ENCODE measurements around the gene MAPRE2.
A peak's percentile ranks its signal among the peaks of the same experiment; 100 is the strongest.
"Not testable (repeated sequence)": the region's sequence is repeated elsewhere in the genome, so short reads cannot be mapped to it uniquely, and the experiment has no call there.

The MAPRE2 gene

DNA sequence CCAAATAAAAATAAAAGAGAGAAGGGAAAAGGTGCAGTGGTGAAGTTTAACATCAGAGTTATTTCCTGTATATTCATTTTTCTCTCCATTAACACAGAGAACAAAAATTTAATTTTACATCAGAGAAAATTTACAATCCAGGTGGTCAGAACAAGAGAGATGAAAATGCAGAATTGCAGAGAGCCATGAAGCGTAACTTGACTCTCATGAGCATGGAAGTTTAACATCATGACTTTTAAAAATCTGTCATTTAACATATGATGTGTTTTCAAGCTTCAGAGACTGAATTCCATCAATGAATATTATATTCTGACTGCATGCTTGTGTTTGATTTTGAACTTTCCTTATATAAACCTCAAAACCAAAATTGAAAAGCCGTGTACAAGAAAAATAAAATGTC is 120.3 kb downstream of the MAPRE2 start:
- ATAC-seq (ENCODE audit: low read depth) (no peak), DNase-seq (ENCODE audit: low spot score in 2 of 2) (no peak)
- H3K36me3 Mint-ChIP-seq, result no peaks in the 10 kb centered on the region
- no peak overlapping the region for H3K27ac Mint-ChIP-seq
- H3K4me1 Mint-ChIP-seq, result peaks cover 18% of the 10 kb centered on the region
- no peak overlapping the region for H3K4me3 Mint-ChIP-seq
- no peaks in the 10 kb centered on the region for H3K9me3 Mint-ChIP-seq
- no peaks in the 10 kb centered on the region for H3K27me3 Mint-ChIP-seq

DNA sequence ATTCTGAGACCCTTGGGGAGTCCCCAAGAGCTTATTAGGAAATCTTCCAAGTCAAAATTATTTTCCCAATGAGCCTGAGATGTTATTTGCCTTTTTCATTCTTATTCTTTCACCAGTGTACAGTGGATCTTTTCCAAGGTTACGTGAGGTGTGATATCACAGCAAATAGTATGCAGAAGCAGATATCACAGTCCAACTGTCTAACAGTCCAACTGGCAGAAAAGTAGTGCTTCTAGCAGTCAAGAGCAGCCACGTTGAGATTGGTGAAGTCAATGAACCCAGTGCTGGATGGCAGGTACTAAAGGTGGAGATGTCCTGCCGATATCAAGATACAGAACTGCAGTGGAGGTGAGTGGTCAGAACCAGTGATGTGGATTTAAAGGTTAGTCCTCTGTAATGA is 120.7 kb downstream of the MAPRE2 start:
- H3K9me3 Mint-ChIP-seq, result no peaks in the 10 kb centered on the region
- no peaks in the 10 kb centered on the region for H3K27me3 Mint-ChIP-seq
- no peak overlapping the region for H3K4me3 Mint-ChIP-seq
- no peaks in the 10 kb centered on the region for H3K36me3 Mint-ChIP-seq
- H3K27ac Mint-ChIP-seq, result no peak overlapping the region
- DNase-seq (ENCODE audit: low spot score in 2 of 2), result no peak
- no peak for ATAC-seq (ENCODE audit: low read depth)
- H3K4me1 Mint-ChIP-seq, result peaks cover 16% of the 10 kb centered on the region

DNA sequence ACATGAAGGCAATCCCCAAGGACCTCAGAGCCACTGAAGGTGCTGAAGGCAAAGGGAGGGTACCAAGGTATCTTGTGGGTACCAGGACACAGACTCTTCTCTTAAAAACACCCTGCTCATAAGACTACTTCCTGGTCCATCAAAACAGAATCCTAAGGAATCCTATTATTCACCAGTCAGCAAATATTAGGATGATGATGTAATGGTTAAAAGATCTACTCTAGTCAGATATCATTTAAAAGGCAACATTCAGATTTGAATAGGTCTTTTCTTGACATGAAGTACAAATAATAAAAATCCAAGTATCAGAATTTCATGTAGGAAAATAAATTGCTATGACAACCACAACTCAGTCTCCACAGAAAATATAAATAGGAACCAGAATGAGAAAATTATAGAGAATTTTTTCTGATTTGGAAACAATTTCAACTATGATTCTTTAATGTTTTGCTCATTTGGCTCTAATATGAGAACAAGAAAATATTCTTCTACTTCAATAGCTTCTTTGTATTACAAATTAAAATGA is 121.9 kb downstream of the MAPRE2 start:
- Mint-ChIP-seq H3K27me3 (no peaks in the 10 kb centered on the region), H3K9me3 (no peaks in the 10 kb centered on the region), H3K36me3 (no peaks in the 10 kb centered on the region), H3K27ac (no peak overlapping the region), H3K4me3 (no peak overlapping the region), H3K4me1 (peaks cover 12% of the 10 kb centered on the region)
- no peak for DNase-seq (ENCODE audit: low spot score in 2 of 2)
- no peak for ATAC-seq (ENCODE audit: low read depth)

DNA sequence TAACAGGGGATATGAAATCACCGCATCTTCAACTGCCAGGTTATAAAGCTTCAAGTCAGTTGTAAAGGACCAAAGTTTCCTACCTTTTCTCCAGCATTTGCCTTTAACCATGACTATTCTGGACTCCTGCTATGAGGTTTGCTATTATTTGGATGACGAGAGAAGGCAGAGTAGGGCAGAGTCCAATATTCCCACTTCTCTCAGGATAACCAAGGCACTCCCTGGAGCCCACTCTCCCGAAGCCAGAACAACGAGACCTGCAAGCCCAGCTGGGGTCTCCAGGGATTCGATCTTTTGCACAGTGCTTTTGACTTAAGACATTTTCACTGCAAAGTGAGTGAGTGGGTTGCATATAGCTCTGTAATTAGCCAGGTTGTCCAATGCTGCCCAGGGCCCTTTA is 122.5 kb downstream of the MAPRE2 start:
- H3K4me3 Mint-ChIP-seq, result no peak overlapping the region
- H3K27ac Mint-ChIP-seq, result no peak overlapping the region
- H3K9me3 Mint-ChIP-seq, result no peaks in the 10 kb centered on the region
- H3K27me3 Mint-ChIP-seq, result no peaks in the 10 kb centered on the region
- ATAC-seq (ENCODE audit: low read depth) (no peak), DNase-seq (ENCODE audit: low spot score in 2 of 2) (no peak)
- no peaks in the 10 kb centered on the region for H3K36me3 Mint-ChIP-seq
- H3K4me1 Mint-ChIP-seq, result peaks cover 8% of the 10 kb centered on the region

DNA sequence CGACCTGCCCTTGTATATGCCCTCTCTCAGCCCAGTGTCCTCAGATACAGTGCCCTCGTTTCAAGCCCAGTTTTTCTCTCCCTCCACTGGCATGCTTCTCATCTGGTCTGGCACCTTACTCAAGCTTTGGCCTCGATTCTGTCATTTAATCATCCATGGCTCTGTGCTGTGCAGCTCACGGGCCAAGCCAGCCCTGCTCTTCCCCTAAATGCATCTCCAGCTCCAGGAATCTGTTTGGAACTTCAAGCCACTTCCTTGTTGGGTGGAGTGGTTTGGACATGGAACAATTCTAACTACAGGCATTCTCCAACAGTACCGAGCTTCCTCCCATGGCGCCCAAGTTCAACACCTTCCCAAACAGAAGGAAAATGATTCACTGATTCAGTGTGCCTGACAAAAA is 122.9 kb downstream of the MAPRE2 start:
- H3K9me3 Mint-ChIP-seq, result no peaks in the 10 kb centered on the region
- H3K4me3 Mint-ChIP-seq, result no peak overlapping the region
- no peaks in the 10 kb centered on the region for H3K27me3 Mint-ChIP-seq
- H3K27ac Mint-ChIP-seq, result no peak overlapping the region
- H3K36me3 Mint-ChIP-seq, result no peaks in the 10 kb centered on the region
- no peak for DNase-seq (ENCODE audit: low spot score in 2 of 2)
- H3K4me1 Mint-ChIP-seq, result peaks cover 4% of the 10 kb centered on the region
- ATAC-seq (ENCODE audit: low read depth), result no peak

DNA sequence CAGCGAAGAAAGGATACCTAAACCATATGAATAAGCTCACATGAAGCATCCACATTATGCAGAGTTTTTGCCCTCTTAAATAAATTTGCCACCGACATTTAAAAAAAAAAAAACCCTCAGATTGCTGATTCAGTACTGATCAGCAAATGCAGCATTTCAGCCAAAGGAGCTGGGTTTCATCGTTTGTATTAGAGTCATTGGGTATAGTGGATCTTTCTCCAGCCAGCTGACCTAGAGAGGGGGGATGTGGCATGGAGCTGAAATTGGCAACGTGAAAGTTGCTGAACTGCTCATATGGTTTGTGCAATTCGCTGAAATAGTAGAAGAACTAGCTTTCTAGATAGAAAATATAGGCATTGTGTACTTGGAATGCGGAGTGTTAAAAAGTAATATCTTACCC is 126.1 kb downstream of the MAPRE2 start:
- H3K36me3 Mint-ChIP-seq, result no peaks in the 10 kb centered on the region
- no peak overlapping the region for H3K27ac Mint-ChIP-seq
- H3K4me1 Mint-ChIP-seq, result peaks cover 5% of the 10 kb centered on the region
- no peaks in the 10 kb centered on the region for H3K9me3 Mint-ChIP-seq
- no peak overlapping the region for H3K4me3 Mint-ChIP-seq
- DNase-seq (ENCODE audit: low spot score in 2 of 2) (no peak), ATAC-seq (ENCODE audit: low read depth) (no peak)
- H3K27me3 Mint-ChIP-seq, result no peaks in the 10 kb centered on the region

DNA sequence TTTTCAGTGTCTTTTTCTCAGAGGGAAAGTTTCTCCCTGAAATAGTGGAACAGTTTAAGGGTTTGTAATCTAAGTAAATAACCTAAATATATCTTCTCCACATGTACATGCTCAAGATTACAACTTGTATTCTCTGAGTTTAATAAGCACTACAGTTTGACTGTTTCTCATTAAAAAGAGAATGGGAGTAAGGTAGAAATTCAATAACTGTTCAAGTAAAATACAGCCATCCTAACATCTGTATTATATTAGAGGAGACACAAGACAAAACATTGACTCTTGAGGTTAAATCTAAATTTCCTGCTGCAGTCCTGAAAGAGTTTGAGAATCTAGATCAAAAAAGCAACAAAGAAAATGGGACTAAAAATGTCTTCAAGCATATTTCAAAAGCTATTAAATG is 126.6 kb downstream of the MAPRE2 start:
- Mint-ChIP-seq H3K36me3 (no peaks in the 10 kb centered on the region), H3K4me3 (no peak overlapping the region), H3K9me3 (no peaks in the 10 kb centered on the region), H3K4me1 (peaks cover 7% of the 10 kb centered on the region), H3K27ac (no peak overlapping the region), H3K27me3 (no peaks in the 10 kb centered on the region)
- no peak for DNase-seq (ENCODE audit: low spot score in 2 of 2)
- no peak for ATAC-seq (ENCODE audit: low read depth)

DNA sequence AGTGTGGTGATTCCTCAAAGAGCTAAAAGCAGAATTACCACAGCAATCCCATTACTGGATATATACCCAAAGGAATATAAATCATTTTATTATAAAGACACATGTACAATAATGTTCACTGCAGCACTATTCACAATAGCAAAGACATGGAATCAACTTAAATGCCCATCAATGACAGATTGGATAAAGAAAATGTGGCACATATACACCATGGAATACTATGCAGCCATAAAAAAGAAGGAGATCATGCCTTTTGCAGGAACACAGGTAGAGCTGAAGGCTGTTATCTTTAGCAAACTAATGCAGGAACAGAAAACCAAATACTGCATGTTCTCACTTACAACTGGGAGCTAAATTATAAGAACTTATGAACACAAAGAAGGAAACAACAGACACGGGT is 129.1 kb downstream of the MAPRE2 start:
- not testable (repeated sequence) for DNase-seq (ENCODE audit: low spot score in 2 of 2); ATAC-seq (ENCODE audit: low read depth); H3K4me3 Mint-ChIP-seq; H3K27ac Mint-ChIP-seq; H3K9me3 Mint-ChIP-seq; H3K27me3 Mint-ChIP-seq; H3K36me3 Mint-ChIP-seq
- peaks cover 18% of the 10 kb centered on the region for H3K4me1 Mint-ChIP-seq

DNA sequence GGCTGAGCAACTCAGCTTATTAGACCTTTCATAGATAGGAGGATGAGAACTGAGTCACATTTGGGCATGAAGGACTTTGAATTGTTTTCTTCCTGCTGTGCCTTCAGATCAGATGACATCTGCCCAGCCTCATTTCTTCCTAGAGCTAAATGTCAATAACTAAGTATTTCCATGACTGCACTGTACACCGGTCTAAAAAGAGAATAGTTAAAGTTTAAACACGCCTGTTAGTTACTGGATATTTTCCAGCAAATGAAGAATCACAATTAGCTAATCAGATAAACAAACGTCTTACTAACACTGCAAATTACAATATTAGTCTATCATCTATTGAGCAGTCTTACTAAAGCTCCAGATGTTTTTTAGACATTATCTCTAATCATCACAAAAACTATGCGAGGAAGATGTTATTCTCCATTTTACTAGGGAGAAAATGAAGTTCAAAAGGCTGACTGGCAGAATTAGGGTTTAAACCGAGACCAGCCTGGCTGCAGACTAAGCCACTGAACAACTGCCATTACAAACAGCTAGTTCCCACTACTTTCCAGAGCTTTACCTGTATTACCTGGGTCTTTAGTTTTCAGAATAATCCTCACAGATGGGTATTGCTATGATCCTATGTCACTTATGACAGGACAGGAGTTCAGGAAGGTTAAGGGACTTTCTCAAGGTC is 130.2 kb downstream of the MAPRE2 start:
- DNase-seq (ENCODE audit: low spot score in 2 of 2) (no peak), ATAC-seq (ENCODE audit: low read depth) (no peak)
- H3K4me3 Mint-ChIP-seq, result no peak overlapping the region
- H3K27ac Mint-ChIP-seq, result no peak overlapping the region
- H3K9me3 Mint-ChIP-seq, result peaks cover 4% of the 10 kb centered on the region
- no peaks in the 10 kb centered on the region for H3K27me3 Mint-ChIP-seq
- H3K4me1 Mint-ChIP-seq, result peaks cover 18% of the 10 kb centered on the region
- H3K36me3 Mint-ChIP-seq, result peaks cover 1% of the 10 kb centered on the region

DNA sequence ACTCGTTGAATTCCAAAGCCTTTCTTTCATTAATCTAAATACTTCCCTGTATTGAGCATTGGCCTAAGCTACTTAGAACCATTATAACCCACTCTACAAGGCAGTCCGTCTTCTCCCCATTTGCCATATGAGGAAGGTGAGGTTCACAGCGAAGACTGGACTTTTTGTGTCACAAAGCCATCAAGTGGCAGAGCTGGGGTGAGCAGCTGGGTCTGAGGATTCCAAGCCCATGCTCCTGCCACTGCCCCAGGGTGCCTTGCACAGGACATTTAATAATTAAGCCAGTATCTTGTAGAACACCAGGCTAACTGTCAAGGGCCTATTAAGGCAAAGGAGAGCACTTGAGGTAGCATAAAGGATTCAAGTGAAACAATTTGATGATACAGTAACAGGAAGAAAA is 130.8 kb downstream of the MAPRE2 start:
- Mint-ChIP-seq H3K9me3 (peaks cover 4% of the 10 kb centered on the region), H3K4me3 (no peak overlapping the region), H3K27ac (no peak overlapping the region), H3K27me3 (no peaks in the 10 kb centered on the region), H3K36me3 (peaks cover 1% of the 10 kb centered on the region), H3K4me1 (peaks cover 18% of the 10 kb centered on the region)
- ATAC-seq (ENCODE audit: low read depth) (no peak), DNase-seq (ENCODE audit: low spot score in 2 of 2) (no peak)

DNA sequence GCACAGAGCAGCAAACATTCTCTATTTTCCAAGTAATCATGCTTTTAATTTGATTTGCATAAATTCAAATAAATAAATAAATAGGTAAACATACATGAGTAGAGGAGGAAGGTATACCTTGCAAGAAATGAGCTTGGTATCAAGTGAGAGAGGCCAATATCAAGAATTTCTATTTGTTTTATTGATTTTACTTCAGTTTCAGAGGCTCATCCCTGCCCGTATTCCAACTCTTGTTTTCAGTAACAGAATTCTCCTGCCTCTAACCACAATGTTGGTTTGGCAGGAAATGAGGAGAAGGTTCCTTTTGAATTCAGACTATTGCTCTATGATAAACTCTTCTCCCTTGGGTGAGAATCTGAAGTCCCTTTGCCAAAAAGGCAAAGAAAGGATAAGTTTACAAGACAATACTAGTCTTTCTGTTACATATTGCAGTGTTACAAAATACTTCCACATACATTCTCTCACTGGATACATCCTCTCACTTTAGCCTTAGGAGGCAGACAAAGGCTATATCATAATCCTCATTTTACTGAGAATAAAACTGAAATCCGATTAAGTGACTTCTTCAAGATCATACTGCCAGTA is 131.3 kb downstream of the MAPRE2 start:
- Mint-ChIP-seq H3K27ac (no peak overlapping the region), H3K4me1 (peaks cover 18% of the 10 kb centered on the region), H3K36me3 (peaks cover 1% of the 10 kb centered on the region), H3K4me3 (no peak overlapping the region), H3K9me3 (peaks cover 4% of the 10 kb centered on the region), H3K27me3 (no peaks in the 10 kb centered on the region)
- DNase-seq (ENCODE audit: low spot score in 2 of 2), result no peak
- ATAC-seq (ENCODE audit: low read depth), result no peak

DNA sequence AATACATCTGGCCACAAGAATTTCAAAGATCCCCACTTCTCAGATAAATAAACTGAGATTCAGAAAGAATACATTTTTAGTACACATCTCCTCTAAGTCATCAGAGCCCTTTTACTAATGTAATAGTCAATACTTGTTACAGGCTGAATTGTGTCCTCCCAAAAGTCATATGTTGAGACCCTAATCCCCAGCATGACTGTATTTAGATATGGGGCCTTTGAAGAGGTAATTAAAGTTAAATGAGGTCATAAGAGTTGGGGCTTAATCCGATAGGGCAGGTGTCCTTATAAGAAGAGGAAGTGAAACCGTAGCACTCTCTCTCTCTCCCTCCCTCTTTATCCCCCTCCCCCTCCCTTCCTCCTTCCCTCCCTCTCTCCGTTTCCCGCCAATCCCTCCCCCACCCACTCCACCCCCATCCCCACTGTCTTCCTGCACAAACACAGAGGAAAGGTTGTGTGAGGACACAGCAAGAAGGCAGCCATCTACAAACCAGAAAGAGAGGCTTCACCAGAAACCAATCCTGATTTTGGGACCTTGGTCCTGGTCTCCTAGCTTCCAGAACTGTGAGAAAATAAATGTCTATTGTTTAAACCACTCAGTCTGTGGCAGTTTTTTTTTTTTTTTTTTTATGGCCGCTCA is 133.0 kb downstream of the MAPRE2 start:
- Mint-ChIP-seq H3K4me1 (peaks cover 18% of the 10 kb centered on the region), H3K4me3 (no peak overlapping the region), H3K36me3 (peaks cover 1% of the 10 kb centered on the region), H3K9me3 (peaks cover 4% of the 10 kb centered on the region), H3K27ac (peak overlapping the region; percentile 86), H3K27me3 (no peaks in the 10 kb centered on the region)
- peak in 1 of 2 donors; percentile 32 for DNase-seq (ENCODE audit: low spot score in 2 of 2)
- peak; percentile 99 for ATAC-seq (ENCODE audit: low read depth)

DNA sequence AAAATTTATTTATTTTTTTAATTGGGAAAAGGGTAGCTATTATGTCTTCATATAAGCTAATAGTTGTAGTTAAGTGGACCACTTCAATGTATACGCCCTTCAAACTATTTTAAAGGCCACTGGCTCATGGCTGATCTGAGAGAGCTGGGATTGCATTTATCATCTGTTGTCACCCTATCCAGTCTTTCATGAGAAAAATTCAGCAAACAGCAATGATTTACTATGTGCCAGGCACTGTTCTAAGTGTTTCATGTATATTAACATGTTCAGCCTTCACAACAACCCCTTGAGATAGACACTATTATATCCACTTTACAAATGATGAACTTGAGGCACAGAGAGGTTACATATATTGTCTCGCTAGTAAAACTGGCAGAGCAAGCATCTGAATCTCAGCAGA is 133.5 kb downstream of the MAPRE2 start:
- Mint-ChIP-seq H3K27ac (no peak overlapping the region), H3K27me3 (no peaks in the 10 kb centered on the region), H3K9me3 (peaks cover 4% of the 10 kb centered on the region), H3K4me1 (peaks cover 18% of the 10 kb centered on the region), H3K4me3 (no peak overlapping the region), H3K36me3 (peaks cover 1% of the 10 kb centered on the region)
- DNase-seq (ENCODE audit: low spot score in 2 of 2), result no peak
- no peak for ATAC-seq (ENCODE audit: low read depth)

DNA sequence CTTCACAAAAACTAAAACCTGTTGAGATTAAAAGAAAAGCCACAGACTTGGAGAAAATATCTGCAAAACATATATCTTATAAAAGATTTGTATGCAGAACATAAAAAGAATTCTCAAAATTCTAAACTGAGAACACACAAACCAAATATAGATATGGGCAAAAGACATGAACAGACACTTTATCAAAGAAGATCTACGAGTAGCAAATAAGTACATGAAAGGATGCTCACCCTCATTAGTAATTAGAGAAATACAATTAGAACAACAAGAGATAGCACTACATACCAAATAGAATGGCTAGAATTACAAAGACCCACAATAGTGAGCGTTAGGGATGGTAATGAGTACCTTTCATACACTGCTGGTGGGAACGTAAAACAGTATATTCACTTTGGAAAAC is 135.7 kb downstream of the MAPRE2 start:
- ATAC-seq (ENCODE audit: low read depth), result no peak
- Mint-ChIP-seq H3K36me3 (peaks cover 1% of the 10 kb centered on the region), H3K9me3 (peaks cover 4% of the 10 kb centered on the region), H3K27ac (no peak overlapping the region), H3K4me1 (peaks cover 19% of the 10 kb centered on the region), H3K27me3 (no peaks in the 10 kb centered on the region), H3K4me3 (no peak overlapping the region)
- DNase-seq (ENCODE audit: low spot score in 2 of 2), result no peak

Data from memory B cell (primary cell).